GM21447 (cell line): Measurements from ENCODE around the gene RFX2.
"Not testable (repeated sequence)": the region's sequence is repeated elsewhere in the genome, so short reads cannot be mapped to it uniquely, and the experiment has no call there.

Source experiments
- ATAC-seq: cut with Tn5 transposase; IDR thresholded peaks from one replicate; pipeline ENCODE4 v1.9.1; 2021; ENCODE audit not compliant: unreplicated experiment

The RFX2 gene

GRCh38 chr19:6041991-6042481, 68.3 kb downstream of the RFX2 start:
- no peak for ATAC-seq

GRCh38 chr19:6041071-6041470, 69.2 kb downstream of the RFX2 start:
- ATAC-seq = no peak

- no peak for ATAC-seq
These were observed 70.6 kb downstream of the RFX2 start for GRCh38 chr19:6039566-6040225.

GRCh38 chr19:6038634-6039405, 71.5 kb downstream of the RFX2 start:
- peak; percentile 47 for ATAC-seq

GRCh38 chr19:6035026-6035425, 75.3 kb downstream of the RFX2 start:
- ATAC-seq = no peak

GRCh38 chr19:6034512-6034911, 75.8 kb downstream of the RFX2 start:
- no peak for ATAC-seq

- ATAC-seq = no peak
These were observed 76.5 kb downstream of the RFX2 start for GRCh38 chr19:6033744-6034264.

- no peak for ATAC-seq
These were observed 77.5 kb downstream of the RFX2 start for GRCh38 chr19:6032827-6033226.

GRCh38 chr19:6032381-6032780, 77.9 kb downstream of the RFX2 start:
- no peak for ATAC-seq

- ATAC-seq = no peak
These were observed 80.1 kb downstream of the RFX2 start for GRCh38 chr19:6030214-6030507.

- ATAC-seq = no peak
These were observed 83.7 kb downstream of the RFX2 start for GRCh38 chr19:6026390-6027227.

- not testable (repeated sequence) for ATAC-seq
These were observed 85.5 kb downstream of the RFX2 start for GRCh38 chr19:6024756-6025155.

- ATAC-seq = no peak
These were observed 86.4 kb downstream of the RFX2 start for GRCh38 chr19:6023936-6024335.

GRCh38 chr19:6023085-6023682, 87.1 kb downstream of the RFX2 start:
- ATAC-seq = no peak

GRCh38 chr19:6022570-6023064, 87.7 kb downstream of the RFX2 start:
- ATAC-seq = no peak

- ATAC-seq = no peak
These were observed 88.3 kb downstream of the RFX2 start for GRCh38 chr19:6021878-6022569.

- ATAC-seq = no peak
These were observed 89.1 kb downstream of the RFX2 start for GRCh38 chr19:6020972-6021805.

- no peak for ATAC-seq
These were observed 90.0 kb downstream of the RFX2 start for GRCh38 chr19:6020166-6020882.

- no peak for ATAC-seq
These were observed 91.5 kb downstream of the RFX2 start for GRCh38 chr19:6018786-6019185.
